Activated B cell treated with CpG ODN at 0.5 μM for 24 hours (primary cell): Measurements from ENCODE around the gene PBOV1. TPM values are rescaled to one million over a fixed set of nuclear protein-coding genes. Genes with fewer than 3 reads are reported as not detected.

Experiments used
- ATAC-seq: fragments of 200-7000 bp; cut with Tn5 transposase; one replicate; pipeline ENCODE4 v1.10.0; 2021; ENCODE audit warnings: low read depth, mild to moderate bottlenecking, moderate library complexity
- CTCF ChIA-PET: fragments of 350-600 bp; sonication (Branson Sonifier 250); formaldehyde crosslinking; loops from one replicate; lab custom pipeline; 2021; ENCODE audit warnings: antibody characterized with exemption; lab: Charles Lee
- POLR2A ChIA-PET: fragments of 350-600 bp; sonication (Branson Sonifier 250); formaldehyde crosslinking; loops from one replicate; lab custom pipeline; 2021; ENCODE audit warnings: antibody characterized with exemption; lab: Charles Lee
- DNase-seq: peaks from one replicate; pipeline ENCODE4 v3.0.0; 2022
- H3K27ac Mint-ChIP-seq: one replicate; pipeline ENCODE4 v1.8.0; 2020; ENCODE audit warnings: mixed read lengths
- H3K27me3 Mint-ChIP-seq: one replicate; pipeline ENCODE4 v1.8.0; 2021; ENCODE audit warnings: mixed read lengths
- H3K36me3 Mint-ChIP-seq: one replicate; pipeline ENCODE4 v1.8.0; 2021; ENCODE audit warnings: low read depth, mixed read lengths
- H3K4me1 Mint-ChIP-seq: one replicate; pipeline ENCODE4 v1.8.0; 2021; ENCODE audit warnings: mixed read lengths
- H3K4me3 Mint-ChIP-seq: one replicate; pipeline ENCODE4 v1.8.0; 2020; ENCODE audit warnings: mild to moderate bottlenecking, mixed read lengths
- H3K9me3 Mint-ChIP-seq: one replicate; pipeline ENCODE4 v1.8.0; 2020; ENCODE audit warnings: mixed read lengths
- CTCF ChIP-seq: fragments of 200-600 bp; IDR thresholded peaks from one replicate; pipeline ENCODE4 v1.8.0; 2022; ENCODE audit warnings: antibody characterized with exemption, mild to moderate bottlenecking
- intact Hi-C: fragments of 100-400 bp; cut with micrococcal nuclease; formaldehyde crosslinking; loops from one replicate; pipeline ENCODE4 v1.15.1; 2024
- total RNA-seq: library from RNA; stranded (reverse); gene quantifications from 2 replicates; pipeline ENCODE4 v1.2.3, GENCODE V29; 2022

The PBOV1 gene
- total RNA-seq, 1 donor from 2014 or later, result not detected

- no peak for TF ChIP-seq CTCF
- ChIA-PET POLR2A (no interaction called here), CTCF (interaction anchor here (1.2 kb wide), 1 partner anchor 10 kb away, joined by 3 read pairs; no protein-coding TSS in a partner anchor)
- no peak for DNase-seq
- intact Hi-C loops, result no loop called here
- Mint-ChIP-seq H3K36me3 (no peaks in the 10 kb centered on the region), H3K27ac (no peak overlapping the region), H3K27me3 (peaks cover 1% of the 10 kb centered on the region), H3K4me3 (no peak overlapping the region), H3K4me1 (no peaks in the 10 kb centered on the region), H3K9me3 (no peaks in the 10 kb centered on the region)
- ATAC-seq, result no peak
Observed at GRCh38 chr6:138239774-138240173, 21.5 kb upstream of the PBOV1 start.

DNA sequence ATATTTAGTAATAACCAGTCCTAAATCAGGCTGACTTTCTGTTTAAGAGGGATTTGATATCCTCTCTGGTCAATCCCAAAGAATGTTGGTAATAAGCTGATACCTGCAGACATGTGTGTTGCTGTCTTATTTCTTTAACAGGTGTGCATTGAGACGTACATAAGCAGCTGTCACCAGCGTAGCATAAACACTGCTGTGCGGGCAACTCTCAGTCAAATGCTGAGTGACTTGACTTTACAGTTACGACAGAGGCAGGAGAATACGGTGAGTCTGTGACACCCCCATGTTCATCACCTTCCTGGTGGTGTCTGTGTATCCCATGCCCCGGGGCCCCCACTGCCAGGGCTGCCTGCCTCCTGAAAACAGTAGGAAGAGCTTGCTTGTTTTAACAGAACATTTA, 20.1 kb upstream of the PBOV1 start:
- no peak for TF ChIP-seq CTCF
- ChIA-PET POLR2A (no interaction called here), CTCF (no interaction called here)
- DNase-seq (no peak), ATAC-seq (no peak)
- Mint-ChIP-seq H3K9me3 (no peaks in the 10 kb centered on the region), H3K27ac (no peak overlapping the region), H3K36me3 (no peaks in the 10 kb centered on the region), H3K27me3 (peaks cover 1% of the 10 kb centered on the region), H3K4me3 (no peak overlapping the region), H3K4me1 (no peaks in the 10 kb centered on the region)
- intact Hi-C loops, result no loop called here

DNA sequence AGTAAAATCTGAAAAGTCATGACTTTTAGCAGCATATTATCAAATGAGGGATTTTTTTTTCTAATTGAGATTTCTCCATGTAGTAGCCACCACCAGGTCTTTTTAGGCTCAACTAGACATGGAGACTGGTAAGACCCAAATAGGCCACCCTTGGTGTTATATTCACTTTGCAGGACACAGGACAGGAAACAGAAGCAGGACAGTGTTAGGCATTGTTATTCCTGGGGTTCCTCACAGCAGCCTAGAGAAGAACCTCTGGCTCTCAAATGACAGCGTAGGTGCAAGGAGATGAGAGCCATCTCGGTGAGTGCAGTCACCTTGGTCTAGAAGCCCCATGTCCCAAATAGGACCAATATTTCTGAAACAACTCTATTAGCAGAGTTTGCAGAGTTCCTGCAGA, 19.2 kb upstream of the PBOV1 start:
- CTCF ChIA-PET, result no interaction called here
- Mint-ChIP-seq H3K4me1 (peaks cover 4% of the 10 kb centered on the region), H3K4me3 (no peak overlapping the region), H3K9me3 (no peaks in the 10 kb centered on the region), H3K36me3 (no peaks in the 10 kb centered on the region), H3K27me3 (peaks cover 6% of the 10 kb centered on the region), H3K27ac (no peak overlapping the region)
- intact Hi-C loops, result no loop called here
- TF ChIP-seq CTCF, result no peak
- DNase-seq, result no peak
- ATAC-seq, result no peak
- POLR2A ChIA-PET, result no interaction called here

DNA sequence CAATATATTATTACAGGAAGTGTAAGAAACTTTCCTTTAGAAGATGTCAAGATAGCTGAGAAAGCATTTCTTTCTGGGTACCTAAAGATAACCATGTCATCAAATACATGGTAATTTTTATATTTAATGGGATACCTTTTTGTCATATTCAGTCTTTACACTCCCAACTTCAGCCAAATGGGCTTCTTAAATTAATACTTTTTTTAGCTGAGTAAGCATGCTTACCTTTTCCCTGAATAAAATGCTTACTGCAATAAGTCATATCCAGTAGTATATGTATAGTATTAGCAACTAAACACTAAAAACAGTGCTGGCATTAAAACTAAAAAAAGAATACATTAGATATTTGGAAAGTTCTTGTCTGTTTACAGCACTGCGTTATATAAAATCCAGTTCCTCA, 17.4 kb upstream of the PBOV1 start:
- no peak overlapping the region for H3K4me3 Mint-ChIP-seq
- POLR2A ChIA-PET, result no interaction called here
- no peak overlapping the region for H3K27ac Mint-ChIP-seq
- ATAC-seq, result no peak
- TF ChIP-seq CTCF, result no peak
- no peaks in the 10 kb centered on the region for H3K36me3 Mint-ChIP-seq
- CTCF ChIA-PET, result no interaction called here
- intact Hi-C loops, result no loop called here
- peaks cover 16% of the 10 kb centered on the region for H3K4me1 Mint-ChIP-seq
- peaks cover 11% of the 10 kb centered on the region for H3K27me3 Mint-ChIP-seq
- no peak for DNase-seq
- H3K9me3 Mint-ChIP-seq, result no peaks in the 10 kb centered on the region

- H3K27ac Mint-ChIP-seq, result no peak overlapping the region
- ATAC-seq, result no peak
- CTCF ChIA-PET, result no interaction called here
Observed at GRCh38 chr6:138235205-138235604, 16.9 kb upstream of the PBOV1 start.

More at GRCh38 chr6:138235205-138235604, 16.9 kb upstream of the PBOV1 start:
- no peaks in the 10 kb centered on the region for H3K9me3 Mint-ChIP-seq
- H3K36me3 Mint-ChIP-seq, result no peaks in the 10 kb centered on the region
- no peak for TF ChIP-seq CTCF
- POLR2A ChIA-PET, result no interaction called here
- peaks cover 11% of the 10 kb centered on the region for H3K27me3 Mint-ChIP-seq
- DNase-seq, result no peak
- intact Hi-C loops, result no loop called here
- H3K4me3 Mint-ChIP-seq, result no peak overlapping the region
- peaks cover 16% of the 10 kb centered on the region for H3K4me1 Mint-ChIP-seq
